ENCODE data around the gene RNF111. TPM values are rescaled to one million over a fixed set of nuclear protein-coding genes. Genes with fewer than 3 reads are reported as not detected.
"Not testable (repeated sequence)": the region's sequence is repeated elsewhere in the genome, so short reads cannot be mapped to it uniquely, and the experiment has no call there.

RNF111 gene
- total RNA-seq, 1 donor from 2014 or later, result 14.8 TPM

DNA sequence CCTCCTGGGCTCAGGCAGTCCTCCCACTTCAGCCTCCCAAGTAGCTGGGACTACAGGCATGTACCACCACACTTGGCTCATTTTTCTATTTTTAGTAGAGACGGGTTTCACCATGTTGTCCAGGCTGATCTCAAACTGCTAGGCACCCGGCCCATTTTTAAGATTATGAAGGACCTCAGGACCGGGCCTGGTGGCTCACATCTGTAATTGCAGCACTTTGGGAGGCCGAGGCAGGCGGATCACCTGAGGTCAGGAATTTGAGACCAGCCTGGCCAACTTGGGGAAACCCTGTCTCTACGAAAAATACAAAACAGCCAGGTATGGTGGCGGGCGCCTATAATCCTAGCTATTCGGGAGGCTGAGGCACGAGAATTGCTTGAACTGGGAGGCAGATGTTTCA is 12.8 kb downstream of the RNF111 start:
- not testable (repeated sequence) for DNase-seq (ENCODE audit: low read depth, low spot score)

- DNase-seq (ENCODE audit: low read depth, low spot score), result no peak
Measured at GRCh38 chr15:59001946-59002345, 14.5 kb downstream of the RNF111 start.

- no peak for DNase-seq (ENCODE audit: low read depth, low spot score)
Measured at GRCh38 chr15:59002418-59002859, 15.0 kb downstream of the RNF111 start.

GRCh38 chr15:59005579-59005978 is 18.1 kb downstream of the RNF111 start:
- no peak for DNase-seq (ENCODE audit: low read depth, low spot score)

- no peak for DNase-seq (ENCODE audit: low read depth, low spot score)
Measured at GRCh38 chr15:59008086-59008485, 20.6 kb downstream of the RNF111 start.

- DNase-seq (ENCODE audit: low read depth, low spot score), result no peak
Measured at GRCh38 chr15:59011262-59011952, 23.9 kb downstream of the RNF111 start.

DNA sequence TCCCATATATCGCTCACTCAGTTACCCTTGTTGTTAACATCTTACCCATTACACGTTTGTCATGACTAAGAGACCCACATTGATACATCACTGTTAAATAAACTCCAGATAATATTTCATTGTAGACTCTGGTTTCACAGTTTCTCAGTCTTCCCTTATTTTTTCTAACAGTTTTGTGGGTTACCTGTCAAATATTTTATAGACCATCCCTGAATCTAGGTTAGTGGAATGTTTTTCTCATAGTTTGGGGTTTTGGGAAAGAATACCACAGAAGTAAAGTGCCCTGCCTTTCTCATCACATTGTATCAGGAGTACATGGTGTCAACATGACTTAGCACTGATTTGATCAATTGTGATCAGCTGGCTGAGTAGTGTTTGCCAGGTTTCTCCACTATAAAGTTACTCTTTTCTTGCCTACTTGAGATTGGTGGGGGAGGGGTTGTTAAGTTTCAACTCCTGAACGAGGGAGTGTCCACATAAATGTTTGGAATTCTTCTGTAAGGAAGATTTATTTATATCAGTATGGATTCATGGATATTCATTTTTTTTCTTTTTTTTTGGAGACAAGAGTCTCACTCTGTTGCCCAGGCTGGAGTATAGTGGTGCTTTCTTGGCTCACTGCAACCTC is 25.9 kb downstream of the RNF111 start:
- DNase-seq (ENCODE audit: low read depth, low spot score), result no peak

DNA sequence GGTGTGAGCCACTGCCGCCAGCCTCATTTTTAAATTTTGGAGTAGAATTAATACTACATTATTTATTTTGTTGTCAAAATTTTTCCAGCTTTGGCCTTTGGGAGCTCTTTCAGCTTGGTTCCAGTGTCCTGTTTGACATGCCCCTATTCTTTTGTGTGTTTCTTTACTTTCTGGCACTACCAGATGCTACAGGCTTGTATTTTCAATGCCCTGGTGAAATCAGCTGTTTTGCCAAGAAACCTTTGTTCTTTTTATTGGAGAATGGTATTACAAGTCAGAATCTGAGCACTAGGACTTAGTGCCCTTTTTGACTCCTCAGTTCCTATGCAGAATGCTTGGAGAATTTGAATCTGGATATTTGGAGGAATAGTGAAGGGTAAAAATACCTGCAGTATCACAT is 26.6 kb downstream of the RNF111 start:
- no peak for DNase-seq (ENCODE audit: low read depth, low spot score)

- no peak for DNase-seq (ENCODE audit: low read depth, low spot score)
Measured at GRCh38 chr15:59017449-59017848, 30.0 kb downstream of the RNF111 start.

DNA sequence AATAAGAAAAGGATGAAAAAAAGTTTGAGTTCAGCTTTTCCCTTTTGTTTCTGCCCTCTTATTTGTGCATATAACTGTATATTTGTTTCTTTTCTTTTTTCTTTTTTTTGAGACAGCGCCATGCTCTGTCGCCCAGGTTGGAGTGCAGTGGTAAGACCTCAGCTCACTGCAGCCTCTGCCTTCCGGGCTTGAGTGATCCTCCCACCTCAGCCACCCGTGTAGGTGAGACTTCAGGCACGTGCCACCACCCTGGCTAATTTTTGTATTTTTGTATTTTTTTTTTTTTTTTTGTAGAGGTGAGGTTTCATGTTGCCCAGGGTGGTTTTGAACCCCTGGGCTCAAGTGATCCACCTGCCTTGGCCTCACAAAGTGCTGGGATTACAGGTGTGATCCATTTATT is 31.4 kb downstream of the RNF111 start:
- DNase-seq (ENCODE audit: low read depth, low spot score), result no peak

DNA sequence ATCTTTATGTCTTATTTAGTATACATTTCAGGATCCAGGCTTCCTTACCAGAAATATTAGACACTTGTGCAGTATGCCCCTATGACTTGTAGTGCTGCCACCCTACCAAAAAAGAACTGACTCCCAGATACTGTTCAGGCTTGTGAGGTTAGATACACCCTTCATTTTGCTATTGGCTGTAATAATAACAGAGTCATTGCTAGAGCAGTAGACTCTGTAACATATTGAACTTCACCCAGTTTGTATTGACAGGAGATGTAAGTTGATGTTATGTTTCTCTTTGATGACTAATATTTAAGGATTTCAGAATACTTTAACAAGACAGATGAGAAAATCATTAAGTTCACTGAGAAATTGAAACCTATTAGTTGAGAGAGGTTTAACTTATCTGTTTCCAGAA is 32.9 kb downstream of the RNF111 start:
- no peak for DNase-seq (ENCODE audit: low read depth, low spot score)

DNA sequence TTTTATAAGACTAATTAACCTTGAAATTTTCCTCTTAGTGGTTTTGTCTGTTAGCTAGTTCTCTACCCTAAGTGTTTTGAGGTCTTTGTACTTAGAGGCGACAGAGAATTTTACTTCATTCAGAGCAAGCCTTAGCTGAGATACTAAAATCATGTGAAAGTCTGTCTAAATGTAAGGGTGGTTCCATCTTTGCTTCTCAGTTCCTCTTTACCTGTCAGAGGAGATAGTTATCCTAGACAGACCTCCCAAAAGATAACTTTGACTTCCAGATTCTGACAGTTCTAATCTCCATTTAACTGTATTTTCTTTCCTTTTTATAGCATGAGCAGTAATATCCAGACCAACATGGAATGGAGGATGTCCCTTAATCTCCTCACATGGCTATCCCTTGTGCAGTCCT is 34.7 kb downstream of the RNF111 start:
- DNase-seq (ENCODE audit: low read depth, low spot score), result no peak

GRCh38 chr15:59026207-59026606 is 38.7 kb downstream of the RNF111 start:
- no peak for DNase-seq (ENCODE audit: low read depth, low spot score)

DNA sequence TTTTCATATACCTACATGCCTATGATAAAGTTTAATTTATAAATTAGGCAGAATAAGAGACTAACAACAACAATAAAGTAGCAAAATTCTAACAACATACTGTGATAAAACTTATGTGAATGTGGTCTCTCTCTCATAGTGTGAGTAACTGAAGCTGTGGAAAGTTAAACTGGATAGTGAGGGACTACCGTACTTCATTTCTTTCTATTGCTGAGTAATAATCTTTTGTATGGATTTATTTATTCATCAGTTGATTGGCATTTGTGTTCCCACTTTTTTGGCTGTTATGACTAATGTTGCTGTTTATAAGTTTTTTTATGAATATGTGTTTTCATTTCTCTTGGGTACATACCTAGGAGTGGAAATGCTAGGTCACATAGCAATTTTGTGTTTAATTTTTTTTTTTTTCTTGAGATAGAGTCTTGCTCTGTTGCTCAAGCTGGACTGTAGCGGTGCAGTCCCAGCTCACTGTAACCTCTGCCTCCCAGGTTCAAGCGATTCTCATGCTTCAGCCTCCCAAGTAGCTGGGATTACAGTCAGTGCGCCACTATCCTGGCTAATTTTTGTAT is 41.0 kb downstream of the RNF111 start:
- DNase-seq (ENCODE audit: low read depth, low spot score), result no peak

DNA sequence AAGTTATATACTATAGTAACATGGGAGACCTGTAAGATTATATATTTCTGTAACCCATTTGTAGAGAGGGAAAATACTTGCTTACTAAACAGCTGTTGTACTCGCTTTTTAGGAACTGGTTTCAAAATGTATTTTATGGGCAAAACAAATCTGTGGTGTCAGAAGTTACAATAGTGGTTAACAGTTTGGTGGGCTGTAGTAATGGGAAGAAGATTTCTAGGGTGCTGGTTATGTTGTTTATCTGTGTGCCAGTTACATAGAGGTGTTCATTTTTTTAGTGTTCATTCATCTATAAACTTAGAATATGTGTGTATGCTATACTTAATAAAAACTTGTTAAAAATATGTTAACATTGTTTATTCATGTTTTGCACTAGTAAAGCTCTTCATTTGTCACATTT is 42.1 kb downstream of the RNF111 start:
- no peak for DNase-seq (ENCODE audit: low read depth, low spot score)

DNA sequence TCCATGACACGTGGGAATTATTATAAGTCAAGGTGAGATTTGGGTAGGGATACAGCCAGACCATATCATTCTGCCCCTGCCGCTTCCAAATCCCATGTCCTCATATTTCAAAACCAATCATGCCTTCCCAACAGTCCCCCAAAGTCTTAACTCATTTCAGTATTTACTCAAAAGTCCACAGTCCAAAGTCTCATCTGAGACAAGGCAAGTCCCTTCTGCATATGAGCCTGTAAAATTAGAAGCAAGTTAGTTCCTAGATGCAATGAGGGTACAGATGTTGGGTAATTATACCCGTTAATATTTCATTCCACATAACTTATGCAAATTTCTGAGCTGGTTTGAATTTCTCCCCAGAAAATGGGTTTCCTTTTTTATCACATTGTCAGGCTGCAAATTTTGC is 47.7 kb downstream of the RNF111 start:
- no peak for DNase-seq (ENCODE audit: low read depth, low spot score)

DNA sequence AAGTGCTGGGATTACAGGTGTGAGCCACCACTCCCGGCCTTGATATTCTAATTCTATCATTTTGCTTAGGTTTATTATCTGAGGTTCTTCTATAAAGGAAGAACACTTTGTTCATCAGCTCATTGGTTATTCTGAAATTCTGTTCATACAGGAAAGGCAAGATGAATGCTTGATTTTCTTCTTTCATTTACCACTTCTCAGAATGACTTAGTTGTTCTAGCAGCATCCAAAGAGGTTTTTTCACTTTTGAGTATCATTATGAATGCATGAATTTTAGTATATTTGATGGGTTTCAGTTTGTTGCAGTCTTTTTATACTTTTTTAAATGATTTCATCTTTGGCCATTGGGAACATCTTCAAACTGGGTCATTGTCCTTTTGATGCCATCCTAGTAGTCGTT is 51.8 kb downstream of the RNF111 start:
- no peak for DNase-seq (ENCODE audit: low read depth, low spot score)

GRCh38 chr15:59042041-59042440 is 54.6 kb downstream of the RNF111 start:
- no peak for DNase-seq (ENCODE audit: low read depth, low spot score)

GRCh38 chr15:59048897-59049296 is 61.4 kb downstream of the RNF111 start:
- no peak for DNase-seq (ENCODE audit: low read depth, low spot score)

GRCh38 chr15:59051873-59052861 is 64.7 kb downstream of the RNF111 start:
- DNase-seq (ENCODE audit: low read depth, low spot score), result no peak

DNA sequence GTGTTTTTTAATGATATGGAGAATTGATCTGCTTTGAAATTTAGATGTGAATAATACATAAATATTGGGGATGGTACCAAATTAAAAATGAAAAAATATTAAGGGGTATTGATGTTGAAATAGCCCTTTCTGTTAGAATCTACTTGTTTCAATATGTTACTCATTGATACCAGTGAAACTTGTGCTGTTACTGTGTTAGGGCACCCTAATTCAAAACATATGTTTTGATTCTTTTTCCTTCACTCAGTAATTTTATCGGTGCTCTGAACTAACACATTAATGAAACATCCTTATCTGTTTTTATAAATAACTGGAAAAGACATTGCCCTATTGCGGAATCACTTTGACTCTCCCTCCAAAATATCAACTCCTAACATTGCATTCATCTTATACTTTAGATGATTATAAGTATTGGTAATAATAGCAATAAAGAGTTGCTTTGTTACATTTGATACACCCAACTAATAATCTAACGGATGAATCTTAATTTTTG is 65.5 kb downstream of the RNF111 start:
- no peak for DNase-seq (ENCODE audit: low read depth, low spot score)

DNA sequence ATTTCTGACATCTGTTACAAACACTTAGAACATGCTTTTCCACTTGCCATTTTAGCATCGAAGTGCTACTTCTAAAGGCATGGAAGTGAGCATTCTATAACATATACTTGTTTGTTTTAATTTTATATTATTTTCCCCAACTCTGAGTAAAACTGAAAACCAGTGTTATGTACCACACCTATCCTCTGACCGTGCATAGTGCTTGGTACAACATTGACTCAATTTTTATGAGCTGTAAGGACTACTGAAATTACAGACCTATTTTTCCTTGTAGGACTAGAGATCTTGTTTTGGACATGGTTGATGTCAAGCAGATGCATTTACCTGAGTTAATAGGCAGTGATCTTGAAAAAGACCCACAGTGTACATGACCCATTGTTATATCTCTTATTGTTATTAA is 66.0 kb downstream of the RNF111 start:
- DNase-seq (ENCODE audit: low read depth, low spot score), result no peak

All from pulmonary artery endothelial cell (primary cell).